ENCODE results near the gene TUSC2.
"Not testable (repeated sequence)": the region's sequence is repeated elsewhere in the genome, so short reads cannot be mapped to it uniquely, and the experiment has no call there.

The TUSC2 gene

DNA sequence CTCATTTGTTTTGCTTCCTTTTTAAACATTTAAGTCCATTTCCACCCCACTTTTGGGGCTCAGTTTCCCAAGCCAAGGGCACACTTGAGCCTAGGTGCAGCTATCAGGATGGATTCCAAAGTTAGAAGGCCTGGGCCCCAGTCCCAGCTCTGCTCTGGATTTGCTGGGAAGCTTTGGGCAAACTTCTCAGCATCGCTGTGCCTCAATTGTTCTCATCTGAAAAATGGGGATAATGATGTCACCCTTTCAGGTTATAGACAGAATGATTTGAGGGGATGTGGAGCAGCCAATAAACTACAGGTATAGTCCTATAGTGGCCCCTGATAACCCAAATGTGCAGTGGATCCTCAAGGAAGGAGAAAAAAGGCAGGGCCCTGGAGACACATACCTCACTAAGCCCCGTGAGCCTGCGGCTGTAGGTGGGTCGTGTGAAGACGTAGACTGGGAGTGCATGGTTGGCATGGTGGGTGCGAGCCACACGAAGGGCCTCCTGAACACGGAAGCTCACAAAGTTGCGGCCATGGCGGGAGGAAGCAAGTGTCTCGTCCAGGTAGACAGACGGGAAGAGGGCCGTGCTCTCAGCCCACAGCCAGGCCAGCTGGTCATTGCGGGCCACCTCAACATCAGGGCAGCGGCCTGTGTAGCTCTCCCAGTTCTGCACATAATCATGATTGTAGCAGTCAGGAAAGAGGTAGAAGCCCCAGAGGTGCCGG, 8.7 kb downstream of the TUSC2 start:
- Histone ChIP-seq H3K9ac (ENCODE audit: low read length) (no peak overlapping the region), H3K4me3 (ENCODE audit: low read length) (no peak overlapping the region), H3K27me3 (ENCODE audit: control insufficient read depth, insufficient read depth, low read length) (no peaks in the 10 kb centered on the region), H3K4me1 (ENCODE audit: control insufficient read depth, insufficient read depth, low read length) (peaks cover 81% of the 10 kb centered on the region), H3K9me3 (ENCODE audit: control insufficient read depth, low read length) (no peaks in the 10 kb centered on the region), H3K36me3 (ENCODE audit: control insufficient read depth, insufficient read depth, low read length) (peaks cover 14% of the 10 kb centered on the region)

DNA sequence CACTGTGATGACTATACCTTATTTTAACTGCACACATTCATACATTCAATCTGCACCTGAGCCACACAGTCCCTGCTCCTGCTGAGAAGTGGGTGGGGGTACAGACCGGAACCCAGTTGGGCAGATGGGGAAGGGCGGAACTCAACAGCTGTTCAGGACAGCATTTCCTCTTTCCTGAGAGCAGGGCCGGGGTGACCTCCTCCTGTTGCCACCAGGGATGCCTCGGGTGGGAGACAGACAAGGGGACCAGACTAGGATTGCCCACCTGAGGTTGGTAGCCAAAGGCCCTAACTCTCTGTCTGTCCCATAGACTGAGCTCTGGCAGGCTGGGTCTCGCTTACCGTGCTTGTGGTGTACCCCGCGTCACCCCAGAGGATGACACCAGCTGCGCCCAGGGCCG, 9.4 kb downstream of the TUSC2 start:
- H3K4me1 ChIP-seq (ENCODE audit: control insufficient read depth, insufficient read depth, low read length), result peaks cover 84% of the 10 kb centered on the region
- H3K27me3 ChIP-seq (ENCODE audit: control insufficient read depth, insufficient read depth, low read length), result no peaks in the 10 kb centered on the region
- H3K36me3 ChIP-seq (ENCODE audit: control insufficient read depth, insufficient read depth, low read length), result peaks cover 14% of the 10 kb centered on the region
- H3K9me3 ChIP-seq (ENCODE audit: control insufficient read depth, low read length), result no peaks in the 10 kb centered on the region
- no peak overlapping the region for H3K4me3 ChIP-seq (ENCODE audit: low read length)
- peak overlapping the region; percentile 64 for H3K9ac ChIP-seq (ENCODE audit: low read length)

DNA sequence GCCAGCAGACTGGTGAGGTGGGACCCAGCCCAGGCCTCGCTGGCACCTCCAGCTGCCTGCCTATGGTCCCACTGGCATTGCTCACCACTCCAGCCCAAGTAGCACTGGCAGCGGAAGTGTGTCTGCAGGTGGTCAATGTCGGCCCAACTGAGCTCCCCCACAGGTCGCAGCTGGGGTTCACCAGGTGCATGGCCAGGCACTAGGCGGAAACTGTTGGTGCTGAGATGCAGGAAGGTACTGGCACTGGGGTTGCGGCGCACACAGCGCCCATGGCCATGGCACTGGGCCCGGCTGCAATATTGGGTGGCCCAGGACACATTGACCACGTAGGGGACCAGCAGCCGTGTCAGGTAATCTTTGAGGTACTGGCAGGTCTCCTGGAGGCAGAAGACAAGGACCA, 9.9 kb downstream of the TUSC2 start:
- H3K9ac ChIP-seq (ENCODE audit: low read length), result peak overlapping the region; percentile 64
- peaks cover 84% of the 10 kb centered on the region for H3K4me1 ChIP-seq (ENCODE audit: control insufficient read depth, insufficient read depth, low read length)
- H3K9me3 ChIP-seq (ENCODE audit: control insufficient read depth, low read length), result no peaks in the 10 kb centered on the region
- H3K36me3 ChIP-seq (ENCODE audit: control insufficient read depth, insufficient read depth, low read length), result peaks cover 14% of the 10 kb centered on the region
- no peak overlapping the region for H3K4me3 ChIP-seq (ENCODE audit: low read length)
- H3K27me3 ChIP-seq (ENCODE audit: control insufficient read depth, insufficient read depth, low read length), result no peaks in the 10 kb centered on the region

DNA sequence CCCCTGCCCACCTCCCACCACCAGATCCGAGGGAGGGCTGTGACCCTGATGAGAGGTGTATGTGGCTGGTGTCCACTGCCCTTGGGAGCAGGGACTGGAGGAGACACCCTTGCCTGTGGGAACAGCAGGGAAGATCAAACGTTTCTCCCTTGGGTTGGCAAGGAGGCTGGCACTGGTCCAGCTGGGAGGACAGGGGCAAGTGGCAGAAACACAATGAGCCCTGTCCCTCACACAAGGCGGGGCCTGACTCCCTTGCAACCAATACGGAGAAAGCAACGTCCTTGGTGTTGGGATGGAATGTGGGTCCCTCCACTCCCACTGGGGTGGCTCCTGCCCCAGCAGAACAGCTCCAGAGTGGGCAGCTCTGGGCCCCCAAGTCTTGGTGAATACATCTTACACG, 10.7 kb downstream of the TUSC2 start:
- peak overlapping the region; percentile 64 for H3K9ac ChIP-seq (ENCODE audit: low read length)
- H3K27me3 ChIP-seq (ENCODE audit: control insufficient read depth, insufficient read depth, low read length), result no peaks in the 10 kb centered on the region
- no peaks in the 10 kb centered on the region for H3K9me3 ChIP-seq (ENCODE audit: control insufficient read depth, low read length)
- peaks cover 14% of the 10 kb centered on the region for H3K36me3 ChIP-seq (ENCODE audit: control insufficient read depth, insufficient read depth, low read length)
- H3K4me3 ChIP-seq (ENCODE audit: low read length), result no peak overlapping the region
- H3K4me1 ChIP-seq (ENCODE audit: control insufficient read depth, insufficient read depth, low read length), result peaks cover 77% of the 10 kb centered on the region

DNA sequence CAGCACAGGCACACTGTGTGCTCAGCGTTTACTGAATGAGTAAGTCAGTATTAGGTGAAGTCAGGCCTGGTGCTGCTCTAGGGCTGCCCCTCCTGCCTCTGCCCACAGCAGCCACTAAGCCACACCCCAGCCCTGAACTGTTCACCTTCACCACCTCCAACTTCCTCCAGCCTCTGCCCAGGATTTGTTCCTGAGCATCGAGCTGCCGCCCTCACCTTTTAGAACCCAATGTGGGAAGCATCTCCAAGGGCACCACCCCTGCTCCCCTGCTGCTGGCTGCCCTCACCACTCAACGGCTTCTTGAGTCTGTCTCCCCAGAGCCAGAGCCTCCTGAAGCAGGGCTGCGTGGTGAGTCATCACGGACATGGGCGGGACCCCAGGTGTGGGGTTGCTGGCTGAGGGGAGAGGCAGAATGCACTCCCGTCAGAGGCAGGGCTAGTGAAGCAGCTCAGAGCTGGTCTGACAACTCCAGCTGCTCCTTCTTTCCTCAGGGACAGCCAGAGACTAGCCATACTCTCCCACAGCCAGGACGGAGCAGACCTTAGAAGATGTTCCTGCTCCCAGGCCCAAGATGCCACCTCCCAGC, 11.3 kb downstream of the TUSC2 start:
- Histone ChIP-seq H3K9ac (ENCODE audit: low read length) (peak overlapping the region; percentile 64), H3K9me3 (ENCODE audit: control insufficient read depth, low read length) (no peaks in the 10 kb centered on the region), H3K36me3 (ENCODE audit: control insufficient read depth, insufficient read depth, low read length) (peaks cover 14% of the 10 kb centered on the region), H3K4me1 (ENCODE audit: control insufficient read depth, insufficient read depth, low read length) (peaks cover 71% of the 10 kb centered on the region), H3K4me3 (ENCODE audit: low read length) (no peak overlapping the region), H3K27me3 (ENCODE audit: control insufficient read depth, insufficient read depth, low read length) (no peaks in the 10 kb centered on the region)

DNA sequence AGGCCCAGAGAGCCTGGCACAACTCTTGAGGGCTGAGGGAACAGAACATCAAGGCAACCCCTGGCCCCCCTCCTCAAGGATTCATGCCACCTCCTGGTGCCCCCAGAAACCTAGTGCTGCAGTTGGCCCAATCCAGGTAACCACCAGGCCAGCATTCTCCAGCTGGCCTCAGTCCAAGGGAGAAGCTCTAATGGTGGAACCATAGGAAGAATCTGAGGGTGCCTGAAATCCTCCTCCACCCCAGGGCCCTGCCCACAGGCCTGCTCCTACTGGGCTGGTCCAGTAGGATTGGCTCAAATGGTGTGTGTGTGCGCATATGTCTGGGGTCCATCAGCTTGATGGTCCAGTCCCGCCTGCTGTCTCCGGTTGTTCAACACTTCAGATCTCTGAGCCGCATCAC, 13.2 kb downstream of the TUSC2 start:
- H3K4me3 ChIP-seq (ENCODE audit: low read length), result no peak overlapping the region
- H3K36me3 ChIP-seq (ENCODE audit: control insufficient read depth, insufficient read depth, low read length), result peaks cover 14% of the 10 kb centered on the region
- peaks cover 63% of the 10 kb centered on the region for H3K4me1 ChIP-seq (ENCODE audit: control insufficient read depth, insufficient read depth, low read length)
- no peaks in the 10 kb centered on the region for H3K27me3 ChIP-seq (ENCODE audit: control insufficient read depth, insufficient read depth, low read length)
- no peaks in the 10 kb centered on the region for H3K9me3 ChIP-seq (ENCODE audit: control insufficient read depth, low read length)
- no peak overlapping the region for H3K9ac ChIP-seq (ENCODE audit: low read length)

DNA sequence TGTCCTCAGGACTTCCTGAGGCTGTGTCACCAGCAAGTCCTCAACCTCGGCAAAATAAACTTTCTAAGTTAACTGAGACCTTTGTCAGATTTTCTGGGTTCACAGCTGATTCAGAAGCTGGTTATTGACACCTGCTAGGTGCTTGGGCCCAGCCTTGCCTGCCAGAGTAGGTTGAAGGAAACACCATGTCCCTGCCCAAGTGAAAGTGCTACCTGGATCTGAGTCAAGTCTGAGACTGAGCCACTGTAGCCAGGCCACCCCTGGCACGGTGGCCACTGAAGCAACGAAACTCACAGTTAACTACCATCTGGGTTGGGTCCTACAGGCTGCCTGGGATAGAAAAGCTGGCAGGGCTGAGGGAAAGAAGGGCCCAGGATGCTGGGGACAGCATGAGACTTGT, 13.7 kb downstream of the TUSC2 start:
- Histone ChIP-seq H3K4me3 (ENCODE audit: low read length) (no peak overlapping the region), H3K4me1 (ENCODE audit: control insufficient read depth, insufficient read depth, low read length) (peaks cover 62% of the 10 kb centered on the region), H3K9ac (ENCODE audit: low read length) (no peak overlapping the region)

DNA sequence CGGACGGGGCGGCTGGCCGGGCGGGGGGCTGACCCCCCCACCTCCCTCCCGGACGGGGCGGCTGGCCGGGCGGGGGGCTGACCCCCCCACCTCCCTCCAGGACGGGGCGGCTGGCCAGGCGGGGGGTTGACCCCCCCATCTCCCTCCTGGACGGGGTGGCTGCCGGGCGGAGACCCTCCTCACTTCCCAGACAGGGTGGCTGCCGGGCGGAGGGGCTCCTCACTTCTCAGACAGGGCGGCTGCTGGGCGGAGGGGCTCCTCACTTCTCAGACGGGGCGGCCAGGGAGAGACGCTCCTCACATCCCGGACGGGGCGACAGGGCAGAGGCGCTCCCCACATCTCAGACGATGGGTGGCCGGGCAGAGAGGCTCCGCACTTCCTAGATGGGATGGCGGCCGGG, 16.0 kb downstream of the TUSC2 start:
- H3K4me1 ChIP-seq (ENCODE audit: control insufficient read depth, insufficient read depth, low read length), result peaks cover 39% of the 10 kb centered on the region
- H3K27me3 ChIP-seq (ENCODE audit: control insufficient read depth, insufficient read depth, low read length); H3K9ac ChIP-seq (ENCODE audit: low read length); H3K9me3 ChIP-seq (ENCODE audit: control insufficient read depth, low read length); H3K36me3 ChIP-seq (ENCODE audit: control insufficient read depth, insufficient read depth, low read length); H3K4me3 ChIP-seq (ENCODE audit: low read length): not testable (repeated sequence)

More for the DNA sequence above, 13.7 kb downstream of the TUSC2 start:
- Histone ChIP-seq H3K9me3 (ENCODE audit: control insufficient read depth, low read length) (no peaks in the 10 kb centered on the region), H3K36me3 (ENCODE audit: control insufficient read depth, insufficient read depth, low read length) (peaks cover 14% of the 10 kb centered on the region), H3K27me3 (ENCODE audit: control insufficient read depth, insufficient read depth, low read length) (no peaks in the 10 kb centered on the region)

DNA sequence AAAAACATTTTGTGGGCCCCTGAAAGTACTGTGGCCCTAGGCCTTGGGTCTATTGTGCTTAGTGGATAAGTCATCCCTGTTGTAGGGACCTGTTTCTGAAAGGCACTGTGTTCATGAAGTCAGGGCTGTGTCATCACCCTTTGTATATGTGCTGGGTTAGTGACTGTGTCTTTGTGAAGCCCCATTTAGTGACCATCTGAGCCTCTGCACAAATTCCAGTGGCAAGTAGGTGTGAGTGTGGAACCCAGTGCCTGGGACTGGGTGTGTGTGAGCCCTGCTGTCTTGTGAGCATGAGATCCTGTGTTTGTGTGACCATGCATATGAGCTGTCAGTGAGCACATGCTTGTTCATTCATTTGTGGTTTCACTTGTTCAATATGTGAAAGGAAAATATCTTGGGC, 23.4 kb downstream of the TUSC2 start:
- Histone ChIP-seq H3K4me1 (ENCODE audit: control insufficient read depth, insufficient read depth, low read length) (peaks cover 39% of the 10 kb centered on the region), H3K36me3 (ENCODE audit: control insufficient read depth, insufficient read depth, low read length) (no peaks in the 10 kb centered on the region), H3K27me3 (ENCODE audit: control insufficient read depth, insufficient read depth, low read length) (no peaks in the 10 kb centered on the region), H3K9me3 (ENCODE audit: control insufficient read depth, low read length) (no peaks in the 10 kb centered on the region), H3K9ac (ENCODE audit: low read length) (no peak overlapping the region), H3K4me3 (ENCODE audit: low read length) (no peak overlapping the region)

DNA sequence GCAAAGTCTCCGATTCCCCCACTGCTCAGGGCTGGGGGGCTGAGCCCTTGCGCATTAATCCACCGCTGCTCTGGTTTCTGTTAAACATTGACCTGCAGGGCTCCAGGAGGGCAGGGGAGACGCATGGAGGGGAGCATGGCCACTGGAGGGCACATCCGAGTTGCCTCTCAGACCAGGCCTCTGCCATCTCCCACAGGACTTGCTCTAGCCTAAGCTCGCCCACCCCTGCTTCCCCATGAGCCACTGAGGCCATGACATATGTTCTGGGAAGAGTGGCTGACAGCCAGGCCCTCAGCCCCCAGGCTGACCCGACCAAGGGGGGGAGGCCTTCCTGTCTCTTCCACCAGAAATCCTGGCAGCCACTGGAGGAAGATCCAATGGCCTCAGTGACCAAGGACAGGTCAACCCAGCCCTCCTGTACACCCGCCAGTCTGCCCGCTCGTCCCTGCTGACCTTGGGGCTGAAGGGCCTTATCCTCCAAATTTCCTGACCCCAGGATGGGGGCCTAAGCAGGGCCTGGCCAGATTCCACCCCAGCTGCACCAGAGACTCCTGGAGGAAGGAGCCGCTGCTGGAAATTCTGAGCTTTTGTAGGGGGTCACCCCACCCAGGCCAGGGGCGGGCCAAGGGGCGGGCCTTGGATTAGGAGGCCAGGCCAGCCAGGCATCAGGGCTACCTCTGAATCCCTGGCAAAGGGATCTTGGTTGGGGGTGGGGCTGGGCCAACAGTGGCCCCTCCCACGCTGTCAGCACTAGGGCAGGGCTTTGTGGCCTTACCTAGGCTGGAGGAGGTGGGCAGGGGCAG, 24.8 kb downstream of the TUSC2 start, which contains the start of gene HYAL1:
Gene HYAL1 (minus strand): TSS at position 562 of the 803 bp plus-strand sequence. CDS start 618 bp downstream, outside the sequence.
- Histone ChIP-seq H3K4me3 (ENCODE audit: low read length) (peak within 1 kb of the TSS; percentile 62), H3K9me3 (ENCODE audit: control insufficient read depth, low read length) (no peaks in the 10 kb centered on the region), H3K36me3 (ENCODE audit: control insufficient read depth, insufficient read depth, low read length) (no peaks in the 10 kb centered on the region), H3K9ac (ENCODE audit: low read length) (peak within 1 kb of the TSS; percentile 85), H3K4me1 (ENCODE audit: control insufficient read depth, insufficient read depth, low read length) (peaks cover 46% of the 10 kb centered on the region), H3K27me3 (ENCODE audit: control insufficient read depth, insufficient read depth, low read length) (no peaks in the 10 kb centered on the region)

DNA sequence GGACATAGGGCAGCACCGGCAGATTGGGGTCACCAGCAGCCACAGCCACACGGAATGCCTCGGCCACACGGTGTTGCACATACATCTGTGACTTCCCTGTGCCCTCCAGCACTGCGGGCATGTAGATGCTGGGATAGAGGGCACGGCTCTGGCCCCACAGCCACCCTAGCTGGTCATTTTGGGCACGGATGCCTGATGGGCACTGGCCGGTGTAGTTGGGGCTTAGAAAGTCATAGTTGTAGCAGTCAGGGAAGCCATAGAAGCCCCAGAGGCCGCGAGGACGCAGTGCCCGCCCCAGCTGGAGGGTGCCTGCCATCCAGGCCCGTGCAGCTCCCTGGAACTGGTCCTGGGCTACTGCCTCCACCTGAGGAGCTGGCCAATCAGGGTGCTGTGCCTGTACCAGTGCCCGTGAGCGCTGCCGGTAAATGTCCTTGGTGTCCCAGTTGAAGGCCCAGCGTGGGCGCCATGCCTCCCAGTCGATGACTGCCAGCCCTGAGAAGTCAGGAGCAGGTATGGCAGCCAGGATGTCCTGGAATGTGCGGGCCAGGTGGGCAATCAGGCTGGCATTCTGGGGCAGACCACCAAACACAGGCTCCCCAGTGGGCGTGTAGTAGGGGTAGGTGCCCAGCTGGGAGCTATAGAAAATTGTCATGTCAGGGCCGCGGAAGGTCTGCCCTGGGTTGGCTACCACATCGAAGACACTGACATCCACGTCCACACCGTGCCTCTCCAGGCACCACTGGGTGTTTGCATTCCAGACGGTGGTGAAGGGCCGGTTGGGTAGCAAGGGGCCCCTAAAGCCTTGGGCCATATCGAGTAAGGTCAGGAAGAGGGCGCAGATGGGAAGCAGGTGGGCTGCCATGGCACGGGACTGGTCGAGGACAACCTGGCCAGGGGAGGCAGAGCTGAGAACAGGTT, 25.7 kb downstream of the TUSC2 start:
- peak overlapping the region; percentile 62 for H3K4me3 ChIP-seq (ENCODE audit: low read length)
- H3K4me1 ChIP-seq (ENCODE audit: control insufficient read depth, insufficient read depth, low read length), result peaks cover 55% of the 10 kb centered on the region
- no peaks in the 10 kb centered on the region for H3K27me3 ChIP-seq (ENCODE audit: control insufficient read depth, insufficient read depth, low read length)
- H3K9ac ChIP-seq (ENCODE audit: low read length), result peak overlapping the region; percentile 85
- H3K36me3 ChIP-seq (ENCODE audit: control insufficient read depth, insufficient read depth, low read length), result no peaks in the 10 kb centered on the region
- H3K9me3 ChIP-seq (ENCODE audit: control insufficient read depth, low read length), result no peaks in the 10 kb centered on the region

All from mucosa of stomach (tissue), 1 donor.